Measurements from ENCODE around the gene CFAP45.

GRCh38 chr1:159922511-159923202 lies 22.7 kb upstream of the CFAP45 start:
- TF ChIP-seq POLR2AphosphoS5 (IDR thresholded peaks at IDR 0.05), result no peak
- TF ChIP-seq CTCF (IDR thresholded peaks at IDR 0.05), result no peak
- TF ChIP-seq POLR2A (IDR thresholded peaks at IDR 0.05; ENCODE audit: low read depth), result no peak
- TF ChIP-seq EP300 (IDR thresholded peaks at IDR 0.05), result no peak
